Hypothalamus (tissue), 51 donors: ENCODE results near the gene SNW1.

ENCODE experiments used
- DNase-seq, 51 donors: peaks; one replicate each; lab custom pipeline; 2025; lab: John Stamatoyannopoulos, UW

Gene SNW1

DNA sequence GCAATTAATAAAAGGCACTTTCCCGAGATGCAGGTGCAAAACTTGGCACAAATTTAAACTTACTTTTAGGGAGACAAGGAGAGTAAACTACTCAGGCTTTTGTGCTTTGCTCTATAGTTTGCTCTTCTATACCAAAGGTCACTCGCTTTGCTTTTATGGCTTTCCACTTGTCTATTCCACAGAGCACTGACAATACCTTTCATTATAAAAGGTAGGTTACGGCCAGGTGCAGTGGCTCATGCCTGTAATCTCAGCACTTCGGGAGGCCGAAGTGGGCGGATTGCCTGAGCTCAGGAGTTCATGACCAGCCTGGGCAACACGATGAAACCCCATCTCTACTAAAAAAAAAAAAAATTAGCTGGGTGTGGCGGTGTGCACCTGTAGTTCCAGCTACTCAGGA is 86.0 kb downstream of the SNW1 start:
- DNase-seq, result no peak

DNA sequence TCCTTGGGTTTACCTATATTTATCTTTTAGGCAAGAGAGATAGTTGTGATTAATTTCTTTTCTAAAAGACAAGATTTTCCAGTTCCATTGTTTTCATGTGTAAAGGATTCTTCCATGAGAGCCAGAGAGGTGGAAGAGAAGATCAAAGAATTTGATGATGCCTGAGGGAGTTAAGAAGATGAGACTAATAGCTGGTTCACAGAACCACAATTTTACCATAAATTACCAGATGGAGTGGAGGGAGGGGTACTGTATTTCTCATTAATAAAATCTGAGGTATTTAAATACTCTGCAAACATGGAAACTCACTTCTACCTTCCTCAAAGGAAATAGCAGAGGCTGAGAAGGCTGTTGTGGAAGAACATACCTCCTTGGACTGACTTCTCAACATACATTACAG is 87.8 kb downstream of the SNW1 start:
- DNase-seq, result no peak
